SJCRH30 (cell line): ENCODE results near the gene SGCB. TPM values are rescaled to one million over a fixed set of nuclear protein-coding genes. Genes with fewer than 3 reads are reported as not detected.
A peak's percentile ranks its signal among the peaks of the same experiment; 100 is the strongest.
"Not testable (repeated sequence)": the region's sequence is repeated elsewhere in the genome, so short reads cannot be mapped to it uniquely, and the experiment has no call there.

Source experiments
- DNase-seq, 2 experiments: peaks; one replicate each; pipeline ENCODE4 v3.0.0-alpha.2; 2015 to 2020
- H3K27ac ChIP-seq: fragments of 250-450 bp; sonication (Bioruptor Pico); 2 replicates; pipeline ENCODE4 v1.5.1; 2020; ENCODE audit warnings: mild to moderate bottlenecking, moderate library complexity
- H3K27me3 ChIP-seq: fragments of 250-450 bp; sonication (Bioruptor Pico); 2 replicates; pipeline ENCODE4 v1.5.1; 2020; ENCODE audit warnings: mild to moderate bottlenecking, moderate library complexity
- H3K36me3 ChIP-seq: fragments of 250-450 bp; sonication (Bioruptor Pico); 2 replicates; pipeline ENCODE4 v1.5.1; 2020; ENCODE audit warnings: mild to moderate bottlenecking, moderate library complexity
- H3K4me1 ChIP-seq: fragments of 250-450 bp; sonication (Bioruptor Pico); 2 replicates; pipeline ENCODE4 v1.5.1; 2020; ENCODE audit warnings: mild to moderate bottlenecking, moderate library complexity
- H3K4me3 ChIP-seq: fragments of 250-450 bp; sonication (Bioruptor Pico); 2 replicates; pipeline ENCODE4 v1.5.1; 2020; ENCODE audit warnings: mild to moderate bottlenecking, moderate library complexity
- H3K9me3 ChIP-seq: fragments of 250-450 bp; sonication (Bioruptor Pico); replicated peaks from 2 replicates; pipeline ENCODE4 v1.5.1; 2020; ENCODE audit warnings: mild to moderate bottlenecking, moderate library complexity
- total RNA-seq: library from RNA; depleted of rRNA; stranded (reverse); fragments of >200 nt; shearing (Covaris generic); gene quantifications from 2 replicates; pipeline ENCODE4 v1.2.3, GENCODE V29; 2014; rRNA removed

The SGCB gene
- total RNA-seq = 40.4 and 43.3 TPM in 2 replicates

- H3K4me3 ChIP-seq = peak within 1 kb of the TSS; percentile 87
- no peaks in the 10 kb centered on the region for H3K27me3 ChIP-seq
- peak within 1 kb of the TSS; percentile 79 for H3K27ac ChIP-seq
- H3K4me1 ChIP-seq = peaks cover 8% of the 10 kb centered on the region; the same call in 1 of the 2 replicates
- H3K9me3 ChIP-seq = no peaks in the 10 kb centered on the region
- peak; percentile 81 to 82 for DNase-seq
- H3K36me3 ChIP-seq = peaks cover 6% of the 10 kb centered on the region; the same call in 1 of the 2 replicates
Measured at GRCh38 chr4:52038103-52038912, at the start of gene SGCB. TSS of gene SGCB (minus strand) at chr4:52038299. CDS start at chr4:52038259, 40 bp downstream.

- H3K27me3 ChIP-seq, H3K4me3 ChIP-seq, H3K27ac ChIP-seq, H3K36me3 ChIP-seq, DNase-seq, H3K4me1 ChIP-seq, H3K9me3 ChIP-seq: not testable (repeated sequence)
Measured at GRCh38 chr4:52086425-52086824, 48.3 kb upstream of the SGCB start.

GRCh38 chr4:52081216-52081615 lies 43.1 kb upstream of the SGCB start:
- DNase-seq = no peak
- Histone ChIP-seq H3K27me3 (no peaks in the 10 kb centered on the region), H3K4me1 (no peaks in the 10 kb centered on the region), H3K27ac (no peak overlapping the region), H3K4me3 (no peak overlapping the region), H3K9me3 (no peaks in the 10 kb centered on the region), H3K36me3 (no peaks in the 10 kb centered on the region)

- no peaks in the 10 kb centered on the region for H3K9me3 ChIP-seq
- peaks cover 6% of the 10 kb centered on the region for H3K27me3 ChIP-seq
- H3K4me3 ChIP-seq = no peak overlapping the region
- H3K27ac ChIP-seq = no peak overlapping the region
- no peaks in the 10 kb centered on the region for H3K4me1 ChIP-seq
- no peaks in the 10 kb centered on the region for H3K36me3 ChIP-seq
- no peak for DNase-seq
Measured at GRCh38 chr4:52079659-52080058, 41.6 kb upstream of the SGCB start.

GRCh38 chr4:52076731-52077130 lies 38.6 kb upstream of the SGCB start:
- H3K4me3 ChIP-seq = no peak overlapping the region
- peaks cover 6% of the 10 kb centered on the region for H3K27me3 ChIP-seq
- no peak for DNase-seq
- no peaks in the 10 kb centered on the region for H3K9me3 ChIP-seq
- no peaks in the 10 kb centered on the region for H3K4me1 ChIP-seq
- H3K36me3 ChIP-seq = no peaks in the 10 kb centered on the region
- H3K27ac ChIP-seq = no peak overlapping the region

GRCh38 chr4:52071791-52072546 lies 33.9 kb upstream of the SGCB start:
- no peak for DNase-seq
- no peak overlapping the region for H3K27ac ChIP-seq
- no peaks in the 10 kb centered on the region for H3K36me3 ChIP-seq
- H3K9me3 ChIP-seq = no peaks in the 10 kb centered on the region
- H3K4me1 ChIP-seq = no peaks in the 10 kb centered on the region
- H3K4me3 ChIP-seq = no peak overlapping the region
- peaks cover 6% of the 10 kb centered on the region for H3K27me3 ChIP-seq

GRCh38 chr4:52069571-52069970 lies 31.5 kb upstream of the SGCB start:
- DNase-seq = no peak
- Histone ChIP-seq H3K4me3 (no peak overlapping the region), H3K27me3 (no peaks in the 10 kb centered on the region; the same call in 1 of the 2 replicates), H3K9me3 (no peaks in the 10 kb centered on the region), H3K27ac (no peak overlapping the region), H3K36me3 (no peaks in the 10 kb centered on the region), H3K4me1 (no peaks in the 10 kb centered on the region)

- H3K9me3 ChIP-seq = no peaks in the 10 kb centered on the region
- no peak overlapping the region for H3K27ac ChIP-seq
- no peaks in the 10 kb centered on the region for H3K36me3 ChIP-seq
- H3K4me3 ChIP-seq = no peak overlapping the region
- DNase-seq = no peak
- H3K4me1 ChIP-seq = no peaks in the 10 kb centered on the region
- H3K27me3 ChIP-seq = no peaks in the 10 kb centered on the region
Measured at GRCh38 chr4:52059372-52059771, 21.3 kb upstream of the SGCB start.

- H3K9me3 ChIP-seq = no peaks in the 10 kb centered on the region
- H3K36me3 ChIP-seq = no peaks in the 10 kb centered on the region
- H3K27me3 ChIP-seq = no peaks in the 10 kb centered on the region
- no peak for DNase-seq
- H3K4me1 ChIP-seq = no peaks in the 10 kb centered on the region
- H3K4me3 ChIP-seq = no peak overlapping the region
- H3K27ac ChIP-seq = no peak overlapping the region
Measured at GRCh38 chr4:52058275-52058674, 20.2 kb upstream of the SGCB start.

GRCh38 chr4:52057196-52057595 lies 19.1 kb upstream of the SGCB start:
- DNase-seq = no peak
- Histone ChIP-seq H3K36me3 (no peaks in the 10 kb centered on the region), H3K4me1 (no peaks in the 10 kb centered on the region), H3K9me3 (no peaks in the 10 kb centered on the region), H3K4me3 (no peak overlapping the region), H3K27me3 (no peaks in the 10 kb centered on the region), H3K27ac (no peak overlapping the region)

GRCh38 chr4:52054254-52054653 lies 16.2 kb upstream of the SGCB start:
- Histone ChIP-seq H3K36me3 (no peaks in the 10 kb centered on the region), H3K27ac (no peak overlapping the region), H3K9me3 (no peaks in the 10 kb centered on the region), H3K4me3 (no peak overlapping the region), H3K4me1 (no peaks in the 10 kb centered on the region), H3K27me3 (no peaks in the 10 kb centered on the region)
- no peak for DNase-seq

GRCh38 chr4:52052475-52052780 lies 14.3 kb upstream of the SGCB start:
- no peak overlapping the region for H3K27ac ChIP-seq

GRCh38 chr4:52051615-52052474 lies 13.7 kb upstream of the SGCB start:
- H3K4me3 ChIP-seq = no peak overlapping the region
- no peaks in the 10 kb centered on the region for H3K36me3 ChIP-seq
- no peaks in the 10 kb centered on the region for H3K4me1 ChIP-seq
- H3K27me3 ChIP-seq = no peaks in the 10 kb centered on the region
- no peak overlapping the region for H3K27ac ChIP-seq
- no peaks in the 10 kb centered on the region for H3K9me3 ChIP-seq
- no peak for DNase-seq

More at GRCh38 chr4:52052475-52052780, 14.3 kb upstream of the SGCB start:
- Histone ChIP-seq H3K4me1 (no peaks in the 10 kb centered on the region), H3K27me3 (no peaks in the 10 kb centered on the region), H3K4me3 (no peak overlapping the region), H3K36me3 (no peaks in the 10 kb centered on the region), H3K9me3 (no peaks in the 10 kb centered on the region)
- no peak for DNase-seq

- H3K36me3 ChIP-seq = no peaks in the 10 kb centered on the region
- no peaks in the 10 kb centered on the region for H3K9me3 ChIP-seq
- H3K27me3 ChIP-seq = no peaks in the 10 kb centered on the region
- H3K27ac ChIP-seq = no peak within 1 kb of the TSS
- no peak within 1 kb of the TSS for H3K4me3 ChIP-seq
- no peaks in the 10 kb centered on the region for H3K4me1 ChIP-seq
- DNase-seq = no peak
Measured at GRCh38 chr4:52051213-52051614, 13.1 kb upstream of the SGCB start, which contains the start of gene SPATA18. TSS of gene SPATA18 (plus strand) at chr4:52051304. CDS start at chr4:52051705, 401 bp downstream.

GRCh38 chr4:52049266-52049665 lies 11.2 kb upstream of the SGCB start:
- DNase-seq = no peak
- Histone ChIP-seq H3K4me1 (no peaks in the 10 kb centered on the region), H3K4me3 (no peak overlapping the region), H3K9me3 (no peaks in the 10 kb centered on the region), H3K27ac (no peak overlapping the region), H3K36me3 (no peaks in the 10 kb centered on the region), H3K27me3 (no peaks in the 10 kb centered on the region)
